Heart left ventricle (tissue), 13 donors: ENCODE results near the gene GRIP2.

ENCODE experiments used
- POLR2A ChIP-seq, 2 donors: fragments of 450-650 bp; IDR thresholded peaks; one replicate each; pipeline ENCODE4 v1.6.1; 2017; ENCODE audit warnings: antibody characterized with exemption in 2 of 2, mild to moderate bottlenecking in 2 of 2, moderate library complexity in 2 of 2
- TF ChIP-seq, protein P1 (sequence below), 12 donors: fragments of 200-600 bp; sonication (generic) in 4 of 12; IDR thresholded peaks; one replicate each; pipeline versions ENCODE4 v1.5.0 to v1.8.0; 2018 to 2022; ENCODE audit warnings: antibody characterized with exemption in 12 of 12, mild to moderate bottlenecking in 5 of 12
- donor health status: ischemic (EF 13 %, LVEDD 7.1; RV severe dilation, severe dysfunction).
- donor health status: DM: no; HTN: yes; CAD: no.
- donor health status: DM: no; HTN: no; CAD: no.
- donor health status: ischemic (EF 25% LVEDD 6.9; RV normal size, moderate dysfunction).
- donor health status: ischemic (EF 25% LVEDD 5.7; RV mildly dilated, moderate dysfunction).
- donor health status: ischemic (EF 35%, LVEDD 5.7; RV mildly dilated, moderate dysfunction).
- donor health status: nonischemic (EF 11% LVEDD 7.7; RV severe dilation, severe dysfunction).
- donor health status: DM: yes; HTN: yes; CAD: no.
- donor health status: PGD.
- donor health status: ischemic (EF 29% LVEDD 5.4; RV normal size, mild dysfunction).
- donor health status: nonischemic (EF 23%, LVEDD 6.1; RV moderate dilation, normal function).

DNA sequence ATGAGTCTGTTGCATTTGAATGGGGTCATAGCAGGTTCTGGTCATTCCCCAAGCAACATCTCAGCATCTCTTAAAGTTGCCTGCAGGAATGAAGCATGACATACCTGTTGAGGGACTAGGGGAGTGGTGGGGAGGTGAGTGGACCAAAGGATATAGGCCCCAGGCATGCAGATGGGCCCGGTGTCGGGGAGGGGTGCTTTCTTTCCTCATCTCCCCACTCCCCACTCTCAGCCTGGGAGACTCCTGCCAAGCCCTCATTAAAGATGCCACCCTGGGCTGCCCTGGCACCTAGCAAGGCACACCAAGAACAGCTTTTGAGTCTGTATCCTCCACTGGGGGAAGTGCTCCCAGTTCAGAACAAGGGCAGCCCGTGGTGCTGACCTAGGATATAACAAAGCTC is 54.2 kb downstream of the GRIP2 start:
- TF ChIP-seq, protein P1, sequence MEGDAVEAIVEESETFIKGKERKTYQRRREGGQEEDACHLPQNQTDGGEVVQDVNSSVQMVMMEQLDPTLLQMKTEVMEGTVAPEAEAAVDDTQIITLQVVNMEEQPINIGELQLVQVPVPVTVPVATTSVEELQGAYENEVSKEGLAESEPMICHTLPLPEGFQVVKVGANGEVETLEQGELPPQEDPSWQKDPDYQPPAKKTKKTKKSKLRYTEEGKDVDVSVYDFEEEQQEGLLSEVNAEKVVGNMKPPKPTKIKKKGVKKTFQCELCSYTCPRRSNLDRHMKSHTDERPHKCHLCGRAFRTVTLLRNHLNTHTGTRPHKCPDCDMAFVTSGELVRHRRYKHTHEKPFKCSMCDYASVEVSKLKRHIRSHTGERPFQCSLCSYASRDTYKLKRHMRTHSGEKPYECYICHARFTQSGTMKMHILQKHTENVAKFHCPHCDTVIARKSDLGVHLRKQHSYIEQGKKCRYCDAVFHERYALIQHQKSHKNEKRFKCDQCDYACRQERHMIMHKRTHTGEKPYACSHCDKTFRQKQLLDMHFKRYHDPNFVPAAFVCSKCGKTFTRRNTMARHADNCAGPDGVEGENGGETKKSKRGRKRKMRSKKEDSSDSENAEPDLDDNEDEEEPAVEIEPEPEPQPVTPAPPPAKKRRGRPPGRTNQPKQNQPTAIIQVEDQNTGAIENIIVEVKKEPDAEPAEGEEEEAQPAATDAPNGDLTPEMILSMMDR (IDR thresholded peaks at IDR 0.05), result no peak
- TF ChIP-seq POLR2A (IDR thresholded peaks at IDR 0.05), result no peak
